OCI-LY7 (cell line): ENCODE results near the gene LDLRAD4.

ENCODE experiments used
- EZH2phosphoT487 ChIP-seq: fragments of 200-600 bp; sonication (generic); IDR thresholded peaks from 2 replicates; pipeline ENCODE4 v1.6.1; 2018; ENCODE audit warnings: low read depth, borderline replicate concordance, mild to moderate bottlenecking, mixed run types, antibody characterized with exemption, low read length, moderate library complexity, mixed read lengths
- TF ChIP-seq, protein P1 (sequence below): fragments of 200-600 bp; sonication (generic); conservative IDR thresholded peaks from 2 replicates; pipeline ENCODE4 v1.5.1; 2014; ENCODE audit warnings: mild to moderate bottlenecking, antibody characterized with exemption, low read length, moderate library complexity, mixed read lengths

GRCh38 chr18:13308369-13308768 is 89.8 kb downstream of the LDLRAD4 start:
- TF ChIP-seq, protein P1, sequence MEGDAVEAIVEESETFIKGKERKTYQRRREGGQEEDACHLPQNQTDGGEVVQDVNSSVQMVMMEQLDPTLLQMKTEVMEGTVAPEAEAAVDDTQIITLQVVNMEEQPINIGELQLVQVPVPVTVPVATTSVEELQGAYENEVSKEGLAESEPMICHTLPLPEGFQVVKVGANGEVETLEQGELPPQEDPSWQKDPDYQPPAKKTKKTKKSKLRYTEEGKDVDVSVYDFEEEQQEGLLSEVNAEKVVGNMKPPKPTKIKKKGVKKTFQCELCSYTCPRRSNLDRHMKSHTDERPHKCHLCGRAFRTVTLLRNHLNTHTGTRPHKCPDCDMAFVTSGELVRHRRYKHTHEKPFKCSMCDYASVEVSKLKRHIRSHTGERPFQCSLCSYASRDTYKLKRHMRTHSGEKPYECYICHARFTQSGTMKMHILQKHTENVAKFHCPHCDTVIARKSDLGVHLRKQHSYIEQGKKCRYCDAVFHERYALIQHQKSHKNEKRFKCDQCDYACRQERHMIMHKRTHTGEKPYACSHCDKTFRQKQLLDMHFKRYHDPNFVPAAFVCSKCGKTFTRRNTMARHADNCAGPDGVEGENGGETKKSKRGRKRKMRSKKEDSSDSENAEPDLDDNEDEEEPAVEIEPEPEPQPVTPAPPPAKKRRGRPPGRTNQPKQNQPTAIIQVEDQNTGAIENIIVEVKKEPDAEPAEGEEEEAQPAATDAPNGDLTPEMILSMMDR: no peak
- TF ChIP-seq EZH2phosphoT487: no peak
